Hepatocyte (in vitro differentiated cells): Measurements from ENCODE around the gene SPOCD1.

ENCODE experiments used
- EZH2 ChIP-seq: fragments of 200-600 bp; sonication (generic); IDR thresholded peaks from 2 replicates; pipeline ENCODE4 v1.6.1; 2016; ENCODE audit warnings: antibody characterized with exemption, mild to moderate bottlenecking, borderline replicate concordance
- EZH2phosphoT487 ChIP-seq: fragments of 200-600 bp; sonication (generic); IDR thresholded peaks from one replicate; pipeline ENCODE4 v1.6.1; 2018; ENCODE audit warnings: antibody characterized with exemption, mild to moderate bottlenecking, low read depth, moderate library complexity; ENCODE audit not compliant: unreplicated experiment, severe bottlenecking
- TF ChIP-seq, protein P1 (sequence below): fragments of 200-600 bp; sonication (generic); IDR thresholded peaks from 2 replicates; pipeline ENCODE4 v1.5.1; 2016; ENCODE audit warnings: antibody characterized with exemption, mild to moderate bottlenecking; ENCODE audit not compliant: poor library complexity

DNA sequence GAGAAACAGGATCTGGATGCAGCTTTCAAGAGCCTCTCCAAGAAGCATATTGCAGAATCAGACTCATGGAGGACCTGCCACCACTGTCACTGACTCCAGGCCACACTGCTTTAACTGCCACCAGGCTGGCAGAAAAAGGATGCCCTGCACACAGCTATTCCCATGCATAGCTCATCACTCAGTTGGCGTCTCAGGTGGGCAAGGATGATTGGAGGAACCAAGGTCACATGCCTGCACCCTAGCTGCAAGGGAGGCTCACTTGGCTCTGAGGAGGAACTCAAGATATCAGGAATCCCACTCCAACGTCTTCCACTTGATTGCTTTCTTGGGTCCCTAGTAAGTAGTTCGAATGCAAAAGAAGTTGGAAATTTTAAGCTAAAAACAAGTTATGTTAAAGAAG lies 19.6 kb upstream of the SPOCD1 start:
- TF ChIP-seq, protein P1, sequence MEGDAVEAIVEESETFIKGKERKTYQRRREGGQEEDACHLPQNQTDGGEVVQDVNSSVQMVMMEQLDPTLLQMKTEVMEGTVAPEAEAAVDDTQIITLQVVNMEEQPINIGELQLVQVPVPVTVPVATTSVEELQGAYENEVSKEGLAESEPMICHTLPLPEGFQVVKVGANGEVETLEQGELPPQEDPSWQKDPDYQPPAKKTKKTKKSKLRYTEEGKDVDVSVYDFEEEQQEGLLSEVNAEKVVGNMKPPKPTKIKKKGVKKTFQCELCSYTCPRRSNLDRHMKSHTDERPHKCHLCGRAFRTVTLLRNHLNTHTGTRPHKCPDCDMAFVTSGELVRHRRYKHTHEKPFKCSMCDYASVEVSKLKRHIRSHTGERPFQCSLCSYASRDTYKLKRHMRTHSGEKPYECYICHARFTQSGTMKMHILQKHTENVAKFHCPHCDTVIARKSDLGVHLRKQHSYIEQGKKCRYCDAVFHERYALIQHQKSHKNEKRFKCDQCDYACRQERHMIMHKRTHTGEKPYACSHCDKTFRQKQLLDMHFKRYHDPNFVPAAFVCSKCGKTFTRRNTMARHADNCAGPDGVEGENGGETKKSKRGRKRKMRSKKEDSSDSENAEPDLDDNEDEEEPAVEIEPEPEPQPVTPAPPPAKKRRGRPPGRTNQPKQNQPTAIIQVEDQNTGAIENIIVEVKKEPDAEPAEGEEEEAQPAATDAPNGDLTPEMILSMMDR = no peak
- TF ChIP-seq EZH2phosphoT487 (no peak), EZH2 (no peak)
